Vagina (tissue), 2 donors: ENCODE data around the gene HEATR1.
"Not testable (repeated sequence)": the region's sequence is repeated elsewhere in the genome, so short reads cannot be mapped to it uniquely, and the experiment has no call there.

Experiments used
- POLR2A ChIP-seq, 2 donors: fragments of 450-650 bp; IDR thresholded peaks; one replicate each; pipeline ENCODE4 v1.6.1; 2017; ENCODE audit warnings: antibody characterized with exemption in 2 of 2, mild to moderate bottlenecking in 2 of 2, moderate library complexity in 2 of 2
- POLR2AphosphoS5 ChIP-seq, 2 donors: sonication (generic); formaldehyde crosslinking; IDR thresholded peaks; one replicate each; pipeline ENCODE4 v1.9.0; 2017; ENCODE audit warnings: antibody characterized with exemption in 2 of 2, mild to moderate bottlenecking in 2 of 2, low read depth in 1 of 2; ENCODE audit not compliant: insufficient read depth in 1 of 2
- TF ChIP-seq, protein P1 (sequence below), 3 experiments: fragments of 450-650 bp in 2 of 3; fragments of 200-600 bp in 1 of 3; sonication (generic) in 1 of 3; IDR thresholded peaks; one replicate each; pipeline ENCODE4 v1.5.1; 2017 to 2019; ENCODE audit warnings: antibody characterized with exemption in 3 of 3, mild to moderate bottlenecking in 2 of 3, moderate library complexity in 2 of 3

GRCh38 chr1:236580404-236580803, 23.9 kb downstream of the HEATR1 start:
- TF ChIP-seq, protein P1, sequence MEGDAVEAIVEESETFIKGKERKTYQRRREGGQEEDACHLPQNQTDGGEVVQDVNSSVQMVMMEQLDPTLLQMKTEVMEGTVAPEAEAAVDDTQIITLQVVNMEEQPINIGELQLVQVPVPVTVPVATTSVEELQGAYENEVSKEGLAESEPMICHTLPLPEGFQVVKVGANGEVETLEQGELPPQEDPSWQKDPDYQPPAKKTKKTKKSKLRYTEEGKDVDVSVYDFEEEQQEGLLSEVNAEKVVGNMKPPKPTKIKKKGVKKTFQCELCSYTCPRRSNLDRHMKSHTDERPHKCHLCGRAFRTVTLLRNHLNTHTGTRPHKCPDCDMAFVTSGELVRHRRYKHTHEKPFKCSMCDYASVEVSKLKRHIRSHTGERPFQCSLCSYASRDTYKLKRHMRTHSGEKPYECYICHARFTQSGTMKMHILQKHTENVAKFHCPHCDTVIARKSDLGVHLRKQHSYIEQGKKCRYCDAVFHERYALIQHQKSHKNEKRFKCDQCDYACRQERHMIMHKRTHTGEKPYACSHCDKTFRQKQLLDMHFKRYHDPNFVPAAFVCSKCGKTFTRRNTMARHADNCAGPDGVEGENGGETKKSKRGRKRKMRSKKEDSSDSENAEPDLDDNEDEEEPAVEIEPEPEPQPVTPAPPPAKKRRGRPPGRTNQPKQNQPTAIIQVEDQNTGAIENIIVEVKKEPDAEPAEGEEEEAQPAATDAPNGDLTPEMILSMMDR (IDR thresholded peaks at IDR 0.05), result not testable (repeated sequence)
- not testable (repeated sequence) for TF ChIP-seq POLR2AphosphoS5 (IDR thresholded peaks at IDR 0.05; ENCODE audit: insufficient read depth in 1 of 2, low read depth in 1 of 2); POLR2A (IDR thresholded peaks at IDR 0.05)
